HEK293 (cell line): ENCODE results near the gene ZNRF2.

Experiments used
- CTCF ChIA-PET: fragments of 350-600 bp; formaldehyde crosslinking; extraction: SDS; loops from one replicate; lab custom pipeline; 2021; ENCODE audit warnings: antibody characterized with exemption; lab: Yijun Ruan, JAX
- POLR2A ChIA-PET: fragments of 300-600 bp; formaldehyde crosslinking; extraction: SDS; loops from one replicate; lab custom pipeline; 2020; ENCODE audit warnings: antibody characterized with exemption, inconsistent platforms; lab: Yijun Ruan, JAX
- H3K27ac ChIP-seq: fragments of 200-500 bp; sonication (Bioruptor generic); 2 replicates; pipeline ENCODE4 v1.5.1; 2014; ENCODE audit warnings: low read depth, low read length, control low read depth, inconsistent platforms; ENCODE audit errors: extremely low read depth
- H3K36me3 ChIP-seq, 2 experiments: fragments of 200-500 bp in 1 of 2; sonication (Bioruptor generic) in 1 of 2; 1 replicate in 1 of 2; 2 replicates in 1 of 2; pipeline ENCODE4 v1.5.1; 2014 to 2017; ENCODE audit warnings: inconsistent platforms in 2 of 2, low read length in 2 of 2; ENCODE audit not compliant: control insufficient read depth in 2 of 2, insufficient read depth in 1 of 2
- H3K4me1 ChIP-seq: fragments of 200-500 bp; sonication (Bioruptor generic); 2 replicates; pipeline ENCODE4 v1.5.1; 2014; ENCODE audit warnings: mild to moderate bottlenecking, low read length, inconsistent platforms; ENCODE audit not compliant: control insufficient read depth, insufficient read depth
- H3K4me3 ChIP-seq: 2 replicates; pipeline ENCODE4 v1.5.1; 2011; ENCODE audit warnings: low read depth, mild to moderate bottlenecking, control low read depth, low read length, moderate library complexity
- H3K9me3 ChIP-seq: fragments of 200-500 bp; sonication (Bioruptor generic); 2 replicates; pipeline ENCODE4 v1.5.1; 2014; ENCODE audit warnings: low read depth, low read length, inconsistent platforms; ENCODE audit not compliant: control insufficient read depth, insufficient read depth
- BCL11B ChIP-seq: fragments of 450-650 bp; formaldehyde crosslinking; IDR thresholded peaks from 2 replicates; pipeline ENCODE4 v1.5.1; 2016; ENCODE audit warnings: low read depth, missing biosample characterization, missing genetic modification characterization
- GLIS1 ChIP-seq: fragments of 450-650 bp; formaldehyde crosslinking; IDR thresholded peaks from 2 replicates; pipeline ENCODE4 v1.5.1; 2016; ENCODE audit warnings: missing biosample characterization, missing genetic modification characterization
- HOXA7 ChIP-seq: sonication (generic); formaldehyde crosslinking; IDR thresholded peaks from 2 replicates; pipeline ENCODE4 v1.8.1; 2022; ENCODE audit warnings: missing genetic modification reagents, borderline replicate concordance
- IKZF3 ChIP-seq: fragments of 450-650 bp; IDR thresholded peaks from 2 replicates; pipeline ENCODE4 v1.5.0; 2018; ENCODE audit warnings: missing biosample characterization, mild to moderate bottlenecking, missing genetic modification characterization, moderate library complexity
- KLF1 ChIP-seq: fragments of 450-650 bp; formaldehyde crosslinking; IDR thresholded peaks from 2 replicates; pipeline ENCODE4 v1.5.1; 2016; ENCODE audit warnings: missing biosample characterization, missing genetic modification characterization
- SP7 ChIP-seq: fragments of 450-650 bp; formaldehyde crosslinking; IDR thresholded peaks from 2 replicates; pipeline ENCODE4 v1.5.1; 2016; ENCODE audit warnings: missing biosample characterization, missing genetic modification characterization
- ZBTB21 ChIP-seq: fragments of 450-650 bp; formaldehyde crosslinking; IDR thresholded peaks from 2 replicates; pipeline ENCODE4 v1.5.1; 2017; ENCODE audit warnings: missing biosample characterization, missing genetic modification characterization
- ZNF202 ChIP-seq: fragments of 450-650 bp; formaldehyde crosslinking; IDR thresholded peaks from 2 replicates; pipeline ENCODE4 v1.5.1; 2016; ENCODE audit warnings: missing biosample characterization, missing genetic modification characterization, borderline replicate concordance
- ZNF211 ChIP-seq: fragments of 450-650 bp; formaldehyde crosslinking; IDR thresholded peaks from 2 replicates; pipeline ENCODE4 v1.5.1; 2016; ENCODE audit warnings: low read depth, missing biosample characterization, missing genetic modification characterization
- ZNF274 ChIP-seq, 2 experiments: fragments of 200-500 bp in 1 of 2; fragments of 450-650 bp in 1 of 2; sonication (Bioruptor generic) in 1 of 2; formaldehyde crosslinking in 1 of 2; IDR thresholded peaks; 2 replicates each; pipeline versions ENCODE4 v1.5.1 to v1.6.1; 2014 to 2016; ENCODE audit warnings: borderline replicate concordance in 1 of 2, inconsistent platforms in 1 of 2, low read length in 1 of 2, missing biosample characterization in 1 of 2, missing genetic modification characterization in 1 of 2
- ZNF416 ChIP-seq: fragments of 450-650 bp; formaldehyde crosslinking; IDR thresholded peaks from 2 replicates; pipeline ENCODE4 v1.5.1; 2016; ENCODE audit warnings: missing biosample characterization, missing genetic modification characterization
- ZNF677 ChIP-seq: fragments of 450-650 bp; IDR thresholded peaks from 2 replicates; pipeline ENCODE4 v1.5.0; 2018; ENCODE audit warnings: missing biosample characterization, mild to moderate bottlenecking, missing genetic modification characterization, moderate library complexity
- ZNF837 ChIP-seq: fragments of 450-650 bp; formaldehyde crosslinking; IDR thresholded peaks from 2 replicates; pipeline ENCODE4 v1.5.1; 2016; ENCODE audit warnings: missing biosample characterization, missing genetic modification characterization
- TF ChIP-seq, protein P1 (sequence below): fragments of 450-650 bp; formaldehyde crosslinking; IDR thresholded peaks from 2 replicates; pipeline ENCODE4 v1.5.1; 2017; ENCODE audit warnings: missing biosample characterization, mild to moderate bottlenecking, missing genetic modification characterization, moderate library complexity
- TF ChIP-seq, protein P2 (sequence below): fragments of 450-650 bp; formaldehyde crosslinking; IDR thresholded peaks from 2 replicates; pipeline ENCODE4 v1.5.1; 2016; ENCODE audit warnings: missing biosample characterization, missing genetic modification characterization
- TF ChIP-seq, protein P3 (sequence below): fragments of 450-650 bp; formaldehyde crosslinking; IDR thresholded peaks from 2 replicates; pipeline ENCODE4 v1.5.1; 2016; ENCODE audit warnings: missing biosample characterization, missing genetic modification characterization, borderline replicate concordance
- TF ChIP-seq, protein P4 (sequence below): fragments of 450-650 bp; formaldehyde crosslinking; IDR thresholded peaks from 2 replicates; pipeline ENCODE4 v1.5.1; 2016; ENCODE audit warnings: missing biosample characterization, missing genetic modification characterization
- TF ChIP-seq, protein P5 (sequence below): fragments of 450-650 bp; formaldehyde crosslinking; IDR thresholded peaks from 2 replicates; pipeline ENCODE4 v1.5.1; 2016; ENCODE audit warnings: missing biosample characterization, missing genetic modification characterization
- TF ChIP-seq, protein P6 (sequence below): fragments of 450-650 bp; formaldehyde crosslinking; IDR thresholded peaks from 2 replicates; pipeline ENCODE4 v1.5.1; 2016; ENCODE audit warnings: missing biosample characterization, missing genetic modification characterization

ZNRF2 gene

DNA sequence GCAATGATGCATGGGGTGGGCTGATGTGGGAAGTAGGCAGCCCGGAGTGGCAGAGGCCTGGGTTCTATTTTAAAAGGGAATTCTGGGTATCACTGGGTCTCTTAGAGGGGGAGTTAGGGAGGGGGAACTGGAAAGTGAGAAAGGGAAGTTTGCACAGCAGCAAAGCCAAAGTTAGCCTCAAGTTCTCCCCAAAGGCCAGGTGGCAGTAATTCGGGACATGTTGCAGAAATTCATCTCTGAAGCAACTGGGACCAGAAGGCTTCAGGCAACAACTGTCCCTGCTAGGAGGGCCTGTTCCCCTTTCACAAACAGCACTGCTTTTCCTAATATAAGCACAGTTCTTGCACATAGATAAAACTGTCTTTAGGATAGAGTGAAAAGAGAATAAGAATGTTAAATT is 126.8 kb downstream of the ZNRF2 start (continued):
- TF ChIP-seq, protein P1, sequence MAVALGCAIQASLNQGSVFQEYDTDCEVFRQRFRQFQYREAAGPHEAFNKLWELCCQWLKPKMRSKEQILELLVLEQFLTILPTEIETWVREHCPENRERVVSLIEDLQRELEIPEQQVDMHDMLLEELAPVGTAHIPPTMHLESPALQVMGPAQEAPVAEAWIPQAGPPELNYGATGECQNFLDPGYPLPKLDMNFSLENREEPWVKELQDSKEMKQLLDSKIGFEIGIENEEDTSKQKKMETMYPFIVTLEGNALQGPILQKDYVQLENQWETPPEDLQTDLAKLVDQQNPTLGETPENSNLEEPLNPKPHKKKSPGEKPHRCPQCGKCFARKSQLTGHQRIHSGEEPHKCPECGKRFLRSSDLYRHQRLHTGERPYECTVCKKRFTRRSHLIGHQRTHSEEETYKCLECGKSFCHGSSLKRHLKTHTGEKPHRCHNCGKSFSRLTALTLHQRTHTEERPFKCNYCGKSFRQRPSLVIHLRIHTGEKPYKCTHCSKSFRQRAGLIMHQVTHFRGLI (tag by site-specific recombination): no peak
- TF ChIP-seq ZNF274 (IDR thresholded peaks at IDR 0.05; ENCODE audit: low read length) (no peak), ZNF274 (tag by site-specific recombination; IDR thresholded peaks at IDR 0.05; ENCODE audit: borderline replicate concordance) (no peak), KLF1 (tag by site-specific recombination) (no peak), GLIS1 (no peak)

DNA sequence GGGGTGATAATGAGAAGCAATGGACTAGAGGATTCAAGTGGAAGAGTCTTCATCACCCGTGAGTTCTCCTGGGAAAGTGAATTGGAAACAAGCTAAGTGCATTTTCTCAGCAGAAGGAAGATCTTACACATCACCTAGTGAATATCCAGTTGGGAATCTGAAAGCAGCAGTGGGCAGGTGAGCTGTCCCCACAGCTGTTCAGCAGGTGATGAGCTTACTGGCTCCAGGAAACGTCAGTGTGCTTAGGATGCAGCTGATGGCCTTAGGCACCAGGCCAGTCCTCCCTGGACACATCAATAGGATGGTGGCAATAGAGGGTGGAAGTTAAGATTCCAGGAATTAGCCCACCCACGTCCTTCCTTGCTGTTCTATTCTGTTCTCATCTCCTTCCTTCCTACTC is 127.5 kb downstream of the ZNRF2 start:
- Histone ChIP-seq H3K27ac (no peak overlapping the region), H3K36me3 (no peaks in the 10 kb centered on the region), H3K4me3 (no peak overlapping the region), H3K4me1 (no peaks in the 10 kb centered on the region), H3K9me3 (no peaks in the 10 kb centered on the region)
- POLR2A ChIA-PET: interaction anchor here (0.6 kb wide), 1 partner anchor 73 kb away, joined by 6 read pairs; no protein-coding TSS in a partner anchor
- CTCF ChIA-PET: interaction anchor here (0.6 to 2.6 kb wide), 5 partner anchors 11 to 194 kb away, joined by 3 to 31 read pairs (median 5); partner anchors contain the start of gene ZNRF2
- TF ChIP-seq, protein P2, sequence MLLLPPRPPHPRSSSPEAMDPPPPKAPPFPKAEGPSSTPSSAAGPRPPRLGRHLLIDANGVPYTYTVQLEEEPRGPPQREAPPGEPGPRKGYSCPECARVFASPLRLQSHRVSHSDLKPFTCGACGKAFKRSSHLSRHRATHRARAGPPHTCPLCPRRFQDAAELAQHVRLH: no peak
- no peak for TF ChIP-seq ZNF677 (tag by site-specific recombination)
- no peak for TF ChIP-seq ZNF416
- TF ChIP-seq, protein P3, sequence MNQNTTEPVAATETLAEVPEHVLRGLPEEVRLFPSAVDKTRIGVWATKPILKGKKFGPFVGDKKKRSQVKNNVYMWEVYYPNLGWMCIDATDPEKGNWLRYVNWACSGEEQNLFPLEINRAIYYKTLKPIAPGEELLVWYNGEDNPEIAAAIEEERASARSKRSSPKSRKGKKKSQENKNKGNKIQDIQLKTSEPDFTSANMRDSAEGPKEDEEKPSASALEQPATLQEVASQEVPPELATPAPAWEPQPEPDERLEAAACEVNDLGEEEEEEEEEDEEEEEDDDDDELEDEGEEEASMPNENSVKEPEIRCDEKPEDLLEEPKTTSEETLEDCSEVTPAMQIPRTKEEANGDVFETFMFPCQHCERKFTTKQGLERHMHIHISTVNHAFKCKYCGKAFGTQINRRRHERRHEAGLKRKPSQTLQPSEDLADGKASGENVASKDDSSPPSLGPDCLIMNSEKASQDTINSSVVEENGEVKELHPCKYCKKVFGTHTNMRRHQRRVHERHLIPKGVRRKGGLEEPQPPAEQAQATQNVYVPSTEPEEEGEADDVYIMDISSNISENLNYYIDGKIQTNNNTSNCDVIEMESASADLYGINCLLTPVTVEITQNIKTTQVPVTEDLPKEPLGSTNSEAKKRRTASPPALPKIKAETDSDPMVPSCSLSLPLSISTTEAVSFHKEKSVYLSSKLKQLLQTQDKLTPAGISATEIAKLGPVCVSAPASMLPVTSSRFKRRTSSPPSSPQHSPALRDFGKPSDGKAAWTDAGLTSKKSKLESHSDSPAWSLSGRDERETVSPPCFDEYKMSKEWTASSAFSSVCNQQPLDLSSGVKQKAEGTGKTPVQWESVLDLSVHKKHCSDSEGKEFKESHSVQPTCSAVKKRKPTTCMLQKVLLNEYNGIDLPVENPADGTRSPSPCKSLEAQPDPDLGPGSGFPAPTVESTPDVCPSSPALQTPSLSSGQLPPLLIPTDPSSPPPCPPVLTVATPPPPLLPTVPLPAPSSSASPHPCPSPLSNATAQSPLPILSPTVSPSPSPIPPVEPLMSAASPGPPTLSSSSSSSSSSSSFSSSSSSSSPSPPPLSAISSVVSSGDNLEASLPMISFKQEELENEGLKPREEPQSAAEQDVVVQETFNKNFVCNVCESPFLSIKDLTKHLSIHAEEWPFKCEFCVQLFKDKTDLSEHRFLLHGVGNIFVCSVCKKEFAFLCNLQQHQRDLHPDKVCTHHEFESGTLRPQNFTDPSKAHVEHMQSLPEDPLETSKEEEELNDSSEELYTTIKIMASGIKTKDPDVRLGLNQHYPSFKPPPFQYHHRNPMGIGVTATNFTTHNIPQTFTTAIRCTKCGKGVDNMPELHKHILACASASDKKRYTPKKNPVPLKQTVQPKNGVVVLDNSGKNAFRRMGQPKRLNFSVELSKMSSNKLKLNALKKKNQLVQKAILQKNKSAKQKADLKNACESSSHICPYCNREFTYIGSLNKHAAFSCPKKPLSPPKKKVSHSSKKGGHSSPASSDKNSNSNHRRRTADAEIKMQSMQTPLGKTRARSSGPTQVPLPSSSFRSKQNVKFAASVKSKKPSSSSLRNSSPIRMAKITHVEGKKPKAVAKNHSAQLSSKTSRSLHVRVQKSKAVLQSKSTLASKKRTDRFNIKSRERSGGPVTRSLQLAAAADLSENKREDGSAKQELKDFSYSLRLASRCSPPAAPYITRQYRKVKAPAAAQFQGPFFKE: no peak
- TF ChIP-seq BCL11B: no peak
- TF ChIP-seq, protein P4, sequence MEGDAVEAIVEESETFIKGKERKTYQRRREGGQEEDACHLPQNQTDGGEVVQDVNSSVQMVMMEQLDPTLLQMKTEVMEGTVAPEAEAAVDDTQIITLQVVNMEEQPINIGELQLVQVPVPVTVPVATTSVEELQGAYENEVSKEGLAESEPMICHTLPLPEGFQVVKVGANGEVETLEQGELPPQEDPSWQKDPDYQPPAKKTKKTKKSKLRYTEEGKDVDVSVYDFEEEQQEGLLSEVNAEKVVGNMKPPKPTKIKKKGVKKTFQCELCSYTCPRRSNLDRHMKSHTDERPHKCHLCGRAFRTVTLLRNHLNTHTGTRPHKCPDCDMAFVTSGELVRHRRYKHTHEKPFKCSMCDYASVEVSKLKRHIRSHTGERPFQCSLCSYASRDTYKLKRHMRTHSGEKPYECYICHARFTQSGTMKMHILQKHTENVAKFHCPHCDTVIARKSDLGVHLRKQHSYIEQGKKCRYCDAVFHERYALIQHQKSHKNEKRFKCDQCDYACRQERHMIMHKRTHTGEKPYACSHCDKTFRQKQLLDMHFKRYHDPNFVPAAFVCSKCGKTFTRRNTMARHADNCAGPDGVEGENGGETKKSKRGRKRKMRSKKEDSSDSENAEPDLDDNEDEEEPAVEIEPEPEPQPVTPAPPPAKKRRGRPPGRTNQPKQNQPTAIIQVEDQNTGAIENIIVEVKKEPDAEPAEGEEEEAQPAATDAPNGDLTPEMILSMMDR: no peak
- TF ChIP-seq, protein P5, sequence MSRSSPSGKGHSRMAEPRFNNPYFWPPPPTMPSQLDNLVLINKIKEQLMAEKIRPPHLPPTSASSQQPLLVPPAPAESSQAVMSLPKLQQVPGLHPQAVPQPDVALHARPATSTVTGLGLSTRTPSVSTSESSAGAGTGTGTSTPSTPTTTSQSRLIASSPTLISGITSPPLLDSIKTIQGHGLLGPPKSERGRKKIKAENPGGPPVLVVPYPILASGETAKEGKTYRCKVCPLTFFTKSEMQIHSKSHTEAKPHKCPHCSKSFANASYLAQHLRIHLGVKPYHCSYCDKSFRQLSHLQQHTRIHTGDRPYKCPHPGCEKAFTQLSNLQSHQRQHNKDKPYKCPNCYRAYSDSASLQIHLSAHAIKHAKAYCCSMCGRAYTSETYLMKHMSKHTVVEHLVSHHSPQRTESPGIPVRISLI (tag by site-specific recombination): no peak
- no peak for TF ChIP-seq IKZF3 (tag by site-specific recombination)
- TF ChIP-seq HOXA7: no peak
- no peak for TF ChIP-seq ZNF202 (tag by site-specific recombination)
- no peak for TF ChIP-seq SP7 (tag by site-specific recombination)
- TF ChIP-seq, protein P6, sequence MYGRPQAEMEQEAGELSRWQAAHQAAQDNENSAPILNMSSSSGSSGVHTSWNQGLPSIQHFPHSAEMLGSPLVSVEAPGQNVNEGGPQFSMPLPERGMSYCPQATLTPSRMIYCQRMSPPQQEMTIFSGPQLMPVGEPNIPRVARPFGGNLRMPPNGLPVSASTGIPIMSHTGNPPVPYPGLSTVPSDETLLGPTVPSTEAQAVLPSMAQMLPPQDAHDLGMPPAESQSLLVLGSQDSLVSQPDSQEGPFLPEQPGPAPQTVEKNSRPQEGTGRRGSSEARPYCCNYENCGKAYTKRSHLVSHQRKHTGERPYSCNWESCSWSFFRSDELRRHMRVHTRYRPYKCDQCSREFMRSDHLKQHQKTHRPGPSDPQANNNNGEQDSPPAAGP (tag by site-specific recombination): no peak
- no peak for TF ChIP-seq ZBTB21
- TF ChIP-seq ZNF211 (tag by site-specific recombination): no peak
- TF ChIP-seq ZNF837 (tag by site-specific recombination): no peak
